ENCODE measurements around the gene B4GALT2.

DNA sequence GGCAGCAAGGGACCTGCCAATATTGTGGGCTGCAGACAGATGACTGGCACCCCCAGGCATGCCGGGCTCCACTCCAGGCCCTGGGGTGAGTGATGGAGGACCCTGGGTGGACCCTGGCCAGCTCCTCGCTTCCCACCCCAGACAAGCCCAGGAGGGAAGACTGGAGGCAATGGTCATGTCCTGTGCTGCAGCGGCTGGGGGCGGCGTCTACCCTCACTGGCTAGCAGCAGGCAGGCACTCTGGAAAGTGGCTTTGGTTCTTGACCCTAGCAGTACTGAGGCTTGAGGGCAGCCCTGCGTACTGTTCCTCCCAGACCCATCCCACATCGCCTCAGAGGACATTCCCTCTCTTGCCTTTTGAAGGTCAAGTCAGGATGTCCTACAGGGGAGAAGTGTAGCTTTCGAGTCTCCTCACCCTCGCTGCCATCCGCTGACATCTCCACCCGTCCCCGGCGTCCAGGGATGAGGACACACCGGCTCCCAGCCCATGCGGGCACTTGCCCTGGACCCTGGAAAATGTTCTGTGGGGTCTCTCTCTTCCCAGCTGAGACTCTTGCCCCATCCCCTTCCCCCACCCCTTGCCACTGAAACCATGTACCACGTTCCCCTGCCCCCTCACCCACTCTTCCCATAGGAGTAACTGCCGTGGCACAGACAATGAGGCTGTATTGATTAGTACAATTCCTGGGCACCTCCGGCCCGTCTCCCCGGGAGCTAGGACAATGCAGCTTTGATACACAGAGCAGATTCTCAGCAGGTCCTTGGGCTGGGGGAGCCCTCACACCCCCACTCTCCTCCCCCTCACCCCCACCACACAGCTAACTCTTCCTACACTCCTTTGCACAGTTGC lies 37.3 kb downstream of the B4GALT2 start:
- TF ChIP-seq CTCF (IDR thresholded peaks at IDR 0.05) (no peak), POLR2A (IDR thresholded peaks at IDR 0.05) (no peak)

Measured in adrenal gland (tissue), 5 donors.